NB4 (cell line): ENCODE measurements around the gene HPCAL1.

Experiments
- MAX ChIP-seq: IDR thresholded peaks from 2 replicates; pipeline ENCODE4 v1.6.1; 2011; ENCODE audit warnings: low read depth, low read length
- POLR2A ChIP-seq: IDR thresholded peaks from 2 replicates; pipeline ENCODE4 v1.6.1; 2011; ENCODE audit warnings: mild to moderate bottlenecking; ENCODE audit not compliant: insufficient read length; ENCODE audit errors: extremely low read depth
- TF ChIP-seq, protein P1 (sequence below): IDR thresholded peaks from one replicate; pipeline ENCODE4 v1.5.1; 2012; ENCODE audit warnings: low read depth, low read length

GRCh38 chr2:10372203-10372861 lies 69.6 kb downstream of the HPCAL1 start:
- TF ChIP-seq, protein P1, sequence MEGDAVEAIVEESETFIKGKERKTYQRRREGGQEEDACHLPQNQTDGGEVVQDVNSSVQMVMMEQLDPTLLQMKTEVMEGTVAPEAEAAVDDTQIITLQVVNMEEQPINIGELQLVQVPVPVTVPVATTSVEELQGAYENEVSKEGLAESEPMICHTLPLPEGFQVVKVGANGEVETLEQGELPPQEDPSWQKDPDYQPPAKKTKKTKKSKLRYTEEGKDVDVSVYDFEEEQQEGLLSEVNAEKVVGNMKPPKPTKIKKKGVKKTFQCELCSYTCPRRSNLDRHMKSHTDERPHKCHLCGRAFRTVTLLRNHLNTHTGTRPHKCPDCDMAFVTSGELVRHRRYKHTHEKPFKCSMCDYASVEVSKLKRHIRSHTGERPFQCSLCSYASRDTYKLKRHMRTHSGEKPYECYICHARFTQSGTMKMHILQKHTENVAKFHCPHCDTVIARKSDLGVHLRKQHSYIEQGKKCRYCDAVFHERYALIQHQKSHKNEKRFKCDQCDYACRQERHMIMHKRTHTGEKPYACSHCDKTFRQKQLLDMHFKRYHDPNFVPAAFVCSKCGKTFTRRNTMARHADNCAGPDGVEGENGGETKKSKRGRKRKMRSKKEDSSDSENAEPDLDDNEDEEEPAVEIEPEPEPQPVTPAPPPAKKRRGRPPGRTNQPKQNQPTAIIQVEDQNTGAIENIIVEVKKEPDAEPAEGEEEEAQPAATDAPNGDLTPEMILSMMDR = no peak
- TF ChIP-seq MAX (no peak), POLR2A (no peak)
